Transverse colon (tissue), 4 donors: ENCODE data around the gene AADACL3. TPM values are rescaled to one million over a fixed set of nuclear protein-coding genes. Genes with fewer than 3 reads are reported as not detected.
"Not testable (repeated sequence)": the region's sequence is repeated elsewhere in the genome, so short reads cannot be mapped to it uniquely, and the experiment has no call there.

Source experiments
- DNase-seq: peaks from one replicate; pipeline ENCODE4 v3.0.0-alpha.2; 2019
- H3K27ac ChIP-seq, 4 donors: fragments of 200-600 bp; sonication (generic); 2 replicates each; pipeline ENCODE4 v1.5.1; 2016 to 2018; ENCODE audit warnings: inconsistent platforms in 4 of 4
- H3K27me3 ChIP-seq: fragments of 200-600 bp; sonication (generic); 2 replicates; pipeline ENCODE4 v1.5.1; 2017; ENCODE audit warnings: inconsistent platforms
- H3K36me3 ChIP-seq, 4 donors: fragments of 200-600 bp; sonication (generic); 2 replicates each; pipeline ENCODE4 v1.5.1; 2017 to 2019; ENCODE audit warnings: inconsistent platforms in 4 of 4
- H3K4me1 ChIP-seq, 4 donors: fragments of 200-600 bp; sonication (generic); 2 replicates each; pipeline ENCODE4 v1.5.1; 2017 to 2020; ENCODE audit warnings: inconsistent platforms in 4 of 4
- H3K4me3 ChIP-seq, 4 donors: fragments of 200-600 bp; sonication (generic); 1 replicate in 1 of 4; 2 replicates in 3 of 4; pipeline versions ENCODE4 v1.5.1 to v1.6.1; 2017 to 2019; ENCODE audit warnings: inconsistent platforms in 4 of 4
- H3K9me3 ChIP-seq, 2 donors: fragments of 200-600 bp; sonication (generic); 2 replicates each; pipeline ENCODE4 v1.5.1; 2017 to 2019; ENCODE audit warnings: inconsistent platforms in 2 of 2
- CTCF ChIP-seq, 5 experiments: fragments of 200-600 bp in 3 of 5; fragments of 450-650 bp in 2 of 5; sonication (generic) in 3 of 5; IDR thresholded peaks; 1 replicate in 2 of 5; 2 replicates in 3 of 5; pipeline ENCODE4 v1.5.1; 2016 to 2017; ENCODE audit warnings: antibody characterized with exemption in 5 of 5, inconsistent platforms in 3 of 5, mild to moderate bottlenecking in 2 of 5, moderate library complexity in 1 of 5
- EP300 ChIP-seq: sonication (generic); formaldehyde crosslinking; IDR thresholded peaks from one replicate; pipeline ENCODE4 v1.6.1; 2017; ENCODE audit warnings: antibody characterized with exemption, low read depth
- POLR2A ChIP-seq: fragments of 450-650 bp; IDR thresholded peaks from one replicate; pipeline ENCODE4 v1.6.1; 2016; ENCODE audit warnings: antibody characterized with exemption, mild to moderate bottlenecking, moderate library complexity
- POLR2AphosphoS5 ChIP-seq, 3 donors: sonication (generic); formaldehyde crosslinking; IDR thresholded peaks; one replicate each; pipeline ENCODE4 v1.6.1; 2016; ENCODE audit warnings: antibody characterized with exemption in 3 of 3
- WGBS, 2 donors: methylation state at CpG; one replicate each; pipeline ENCODE4 v1.1.5; 2018; ENCODE audit warnings: low coverage in 1 of 2; 5-methylcytosine and 5-hydroxymethylcytosine counted together
- in situ Hi-C, 4 donors: fragments of 200-750 bp; cut with MboI; loops; one replicate each; pipeline versions ENCODE4 v1.15.0 to v1.15.1; 2017; ENCODE audit warnings: low sequenced_read_pairs in 3 of 4, low pct_ligation_motif_present in 1 of 4, low pct_unique_long_range_greater_than_20kb in 1 of 4
- intact Hi-C: fragments of 100-400 bp; cut with DNase I; formaldehyde crosslinking; loops from one replicate; pipeline ENCODE4 v1.15.1; 2023; ENCODE audit warnings: low total_unique reads
- total RNA-seq, 4 donors: library from RNA; depleted of rRNA; stranded (reverse); fragments of >200 nt; gene quantifications; one replicate each; pipeline ENCODE4 v1.1.0, GENCODE V29; 2016

AADACL3 gene
- total RNA-seq, 4 donors from 2014 or later: not detected

- TF ChIP-seq EP300: no peak
- TF ChIP-seq CTCF (IDR thresholded peaks at IDR 0.05): no peak
- no peak for TF ChIP-seq POLR2AphosphoS5 (IDR thresholded peaks at IDR 0.05)
- TF ChIP-seq POLR2A: no peak
- no peak overlapping the region for H3K4me3 ChIP-seq
- WGBS, 2 donors: 67 to 68% methylated on average over 3 of the region's 3 CpGs
- intact Hi-C loops (no loop called here), in situ Hi-C loops (no loop called here)
- H3K9me3 ChIP-seq: no peaks in the 10 kb centered on the region
- DNase-seq: no peak
- no peaks in the 10 kb centered on the region for H3K27me3 ChIP-seq
- no peaks in the 10 kb centered on the region for H3K36me3 ChIP-seq
- H3K27ac ChIP-seq: no peak overlapping the region
- H3K4me1 ChIP-seq: no peaks in the 10 kb centered on the region
These were observed 4.4 kb upstream of the AADACL3 start for GRCh38 chr1:12711536-12711935.

- TF ChIP-seq POLR2AphosphoS5 (IDR thresholded peaks at IDR 0.05) (no peak), POLR2A (no peak), CTCF (IDR thresholded peaks at IDR 0.05) (no peak), EP300 (no peak)
- H3K4me1 ChIP-seq: no peaks in the 10 kb centered on the region
- intact Hi-C loops (no loop called here), in situ Hi-C loops (no loop called here)
- no peaks in the 10 kb centered on the region for H3K36me3 ChIP-seq
- DNase-seq: no peak
- H3K27ac ChIP-seq: no peak overlapping the region
- no peak overlapping the region for H3K4me3 ChIP-seq
- H3K9me3 ChIP-seq: no peaks in the 10 kb centered on the region
- 69 to 83% methylated on average over 1 of the region's 1 CpG for WGBS, 2 donors
- no peaks in the 10 kb centered on the region for H3K27me3 ChIP-seq
These were observed 3.8 kb upstream of the AADACL3 start for GRCh38 chr1:12712076-12712475.

GRCh38 chr1:12712929-12713328, 3.0 kb upstream of the AADACL3 start:
- Histone ChIP-seq H3K4me3 (no peak overlapping the region), H3K4me1 (no peaks in the 10 kb centered on the region), H3K36me3 (no peaks in the 10 kb centered on the region), H3K27me3 (no peaks in the 10 kb centered on the region), H3K9me3 (no peaks in the 10 kb centered on the region), H3K27ac (no peak overlapping the region)
- WGBS, 2 donors: 82 to 92% methylated on average over 3 to 8 of the region's 8 CpGs
- intact Hi-C loops (no loop called here), in situ Hi-C loops (no loop called here)
- no peak for DNase-seq
- no peak for TF ChIP-seq EP300
- no peak for TF ChIP-seq CTCF (IDR thresholded peaks at IDR 0.05)
- TF ChIP-seq POLR2AphosphoS5 (IDR thresholded peaks at IDR 0.05): no peak
- TF ChIP-seq POLR2A: no peak

DNA sequence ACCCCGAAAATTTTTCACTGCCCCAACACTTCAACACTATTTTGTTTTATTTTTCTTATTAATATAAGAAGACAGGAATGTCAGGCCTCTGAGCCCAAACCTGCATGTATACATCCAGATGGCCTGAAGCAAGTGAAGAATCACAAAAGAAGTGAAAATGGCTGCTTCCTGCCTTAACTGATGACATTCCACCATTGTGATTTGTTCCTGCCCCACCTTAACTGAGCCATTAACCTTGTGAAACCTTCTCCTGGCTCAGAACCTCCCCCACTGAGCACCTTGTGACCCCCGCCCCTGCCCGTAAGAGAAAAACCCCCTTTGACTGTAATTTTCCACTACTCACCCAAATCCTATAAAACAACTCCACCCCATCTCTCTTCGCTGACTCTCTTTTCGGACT, 2.3 kb upstream of the AADACL3 start:
- 84 to 89% methylated on average over 3 to 5 of the region's 5 CpGs for WGBS, 2 donors
- H3K27ac ChIP-seq, in situ Hi-C loops, H3K9me3 ChIP-seq, H3K4me1 ChIP-seq, DNase-seq, H3K27me3 ChIP-seq, H3K4me3 ChIP-seq, intact Hi-C loops, H3K36me3 ChIP-seq: not testable (repeated sequence)

DNA sequence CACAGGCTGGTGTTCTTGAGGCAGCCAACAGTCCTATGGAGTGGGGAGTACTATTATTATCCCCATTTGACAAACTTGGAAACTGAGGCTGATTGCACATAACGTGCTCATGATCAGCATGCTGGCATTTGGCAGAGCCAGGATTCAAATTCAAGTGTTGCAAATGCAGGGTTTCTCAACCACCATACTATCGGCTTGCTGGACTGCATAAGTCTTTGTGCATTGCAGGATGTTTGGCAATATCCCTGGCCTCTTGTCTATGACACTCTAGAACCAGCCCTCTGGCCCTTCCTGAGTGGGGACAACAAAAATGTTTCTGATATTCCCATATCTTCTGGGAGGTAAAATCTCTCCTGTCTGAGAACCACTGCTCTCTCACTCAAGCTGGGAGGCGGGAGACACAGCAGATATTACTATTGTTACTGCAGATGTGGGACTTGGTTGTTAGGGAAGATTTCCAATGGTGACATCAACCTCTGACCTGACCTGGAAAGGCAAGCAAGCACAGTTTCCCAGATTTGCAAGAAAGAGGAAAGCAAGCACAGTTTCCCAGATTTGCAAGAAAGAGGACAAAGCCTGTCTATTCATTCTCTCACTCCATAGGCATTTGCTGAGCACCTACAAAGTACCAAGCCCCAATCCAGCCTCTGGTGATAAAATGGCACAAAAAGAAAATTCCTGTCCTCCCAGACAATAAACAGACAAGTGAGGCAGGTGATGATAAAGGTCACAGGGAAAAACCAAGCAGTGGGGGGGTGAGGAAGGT, 1.0 kb upstream of the AADACL3 start:
- intact Hi-C loops: no loop called here
- Histone ChIP-seq H3K4me1 (no peaks in the 10 kb centered on the region), H3K4me3 (no peak overlapping the region), H3K9me3 (no peaks in the 10 kb centered on the region), H3K27me3 (no peaks in the 10 kb centered on the region), H3K36me3 (no peaks in the 10 kb centered on the region), H3K27ac (no peak overlapping the region)
- TF ChIP-seq POLR2A (no peak), POLR2AphosphoS5 (IDR thresholded peaks at IDR 0.05) (no peak), EP300 (no peak), CTCF (IDR thresholded peaks at IDR 0.05) (no peak)
- in situ Hi-C loops: no loop called here
- no peak for DNase-seq
- 80% methylated on average over 3 of the region's 3 CpGs; no CpG with 5 or more reads in 1 of the 2 donors for WGBS, 2 donors
